HG03045 (cell line): ENCODE data around the gene RASGEF1C.

Source experiments
- ATAC-seq: cut with Tn5 transposase; IDR thresholded peaks from one replicate; pipeline ENCODE4 v1.9.1; 2021; ENCODE audit warnings: mild to moderate bottlenecking, moderate library complexity; ENCODE audit not compliant: unreplicated experiment

RASGEF1C gene

GRCh38 chr5:180068519-180069090, 140.4 kb downstream of the RASGEF1C start:
- ATAC-seq, result no peak

- no peak for ATAC-seq
Measured at GRCh38 chr5:180067986-180068385, 141.0 kb downstream of the RASGEF1C start.

GRCh38 chr5:180060192-180060591, 148.8 kb downstream of the RASGEF1C start:
- ATAC-seq, result no peak

GRCh38 chr5:180059326-180059725, 149.7 kb downstream of the RASGEF1C start:
- no peak for ATAC-seq

GRCh38 chr5:180056153-180056552, 152.9 kb downstream of the RASGEF1C start:
- ATAC-seq, result no peak

- no peak for ATAC-seq
Measured at GRCh38 chr5:180054226-180054625, 154.8 kb downstream of the RASGEF1C start.

GRCh38 chr5:180053061-180053602, 155.9 kb downstream of the RASGEF1C start:
- ATAC-seq, result no peak

GRCh38 chr5:180052211-180052818, 156.7 kb downstream of the RASGEF1C start:
- ATAC-seq, result no peak
